Brain microvascular endothelial cell (primary cell): ENCODE results near the gene KRTAP17-1.
"Not testable (repeated sequence)": the region's sequence is repeated elsewhere in the genome, so short reads cannot be mapped to it uniquely, and the experiment has no call there.

Source experiments
- DNase-seq: peaks from one replicate; pipeline ENCODE4 v3.0.0-alpha.2; 2020
- H3K27ac ChIP-seq: fragments of 250-450 bp; sonication (Bioruptor Pico); 2 replicates; pipeline ENCODE4 v1.5.1; 2020; ENCODE audit warnings: mild to moderate bottlenecking, moderate library complexity
- H3K27me3 ChIP-seq: fragments of 250-450 bp; sonication (Bioruptor Pico); replicated peaks from 2 replicates; pipeline ENCODE4 v1.5.1; 2020; ENCODE audit warnings: mild to moderate bottlenecking
- H3K36me3 ChIP-seq: fragments of 250-450 bp; sonication (Bioruptor Pico); replicated peaks from 2 replicates; pipeline ENCODE4 v1.5.1; 2020; ENCODE audit warnings: mild to moderate bottlenecking
- H3K4me3 ChIP-seq: 2 replicates; pipeline ENCODE4 v1.5.1; 2011; ENCODE audit warnings: low read depth, mild to moderate bottlenecking, control low read depth, low read length, moderate library complexity
- CTCF ChIP-seq: IDR thresholded peaks from 2 replicates; pipeline ENCODE4 v1.5.1; 2011; ENCODE audit warnings: low read depth, mild to moderate bottlenecking, moderate library complexity, low read length, control low read depth, inconsistent platforms; ENCODE audit errors: missing control alignments
- in situ Hi-C: cut with HindIII; loops from 2 replicates; pipeline ENCODE4 v1.10.0; 2017; ENCODE audit warnings: low sequenced_read_pairs, low pct_ligation_motif_present

KRTAP17-1 gene

GRCh38 chr17:41271858-41272257 is 43.7 kb downstream of the KRTAP17-1 start:
- no peak for TF ChIP-seq CTCF
- in situ Hi-C loops: no loop called here

GRCh38 chr17:41271323-41271722 is 44.2 kb downstream of the KRTAP17-1 start:
- H3K4me3 ChIP-seq, DNase-seq, in situ Hi-C loops, H3K27ac ChIP-seq, H3K27me3 ChIP-seq, H3K36me3 ChIP-seq: not testable (repeated sequence)

More at GRCh38 chr17:41271858-41272257, 43.7 kb downstream of the KRTAP17-1 start:
- no peak overlapping the region for H3K4me3 ChIP-seq
- no peak overlapping the region for H3K27ac ChIP-seq
- no peaks in the 10 kb centered on the region for H3K27me3 ChIP-seq
- DNase-seq: no peak
- no peaks in the 10 kb centered on the region for H3K36me3 ChIP-seq

GRCh38 chr17:41267711-41268110 is 47.8 kb downstream of the KRTAP17-1 start:
- Histone ChIP-seq H3K27ac (no peak overlapping the region), H3K4me3 (no peak overlapping the region), H3K27me3 (no peaks in the 10 kb centered on the region), H3K36me3 (no peaks in the 10 kb centered on the region)
- DNase-seq: no peak
- in situ Hi-C loops: no loop called here
- TF ChIP-seq CTCF: no peak

GRCh38 chr17:41265078-41265477 is 50.4 kb downstream of the KRTAP17-1 start, which contains the start of gene KRTAP9-6:
TSS of gene KRTAP9-6 (plus strand) at chr17:41265378. CDS start at chr17:41265378, 0 bp downstream.
- in situ Hi-C loops: no loop called here
- Histone ChIP-seq H3K27me3 (no peaks in the 10 kb centered on the region), H3K4me3 (no peak within 1 kb of the TSS), H3K36me3 (no peaks in the 10 kb centered on the region), H3K27ac (no peak within 1 kb of the TSS)
- no peak for DNase-seq
- TF ChIP-seq CTCF: no peak
